Measurements from ENCODE around the gene TSNAX.

- TF ChIP-seq, protein P1, sequence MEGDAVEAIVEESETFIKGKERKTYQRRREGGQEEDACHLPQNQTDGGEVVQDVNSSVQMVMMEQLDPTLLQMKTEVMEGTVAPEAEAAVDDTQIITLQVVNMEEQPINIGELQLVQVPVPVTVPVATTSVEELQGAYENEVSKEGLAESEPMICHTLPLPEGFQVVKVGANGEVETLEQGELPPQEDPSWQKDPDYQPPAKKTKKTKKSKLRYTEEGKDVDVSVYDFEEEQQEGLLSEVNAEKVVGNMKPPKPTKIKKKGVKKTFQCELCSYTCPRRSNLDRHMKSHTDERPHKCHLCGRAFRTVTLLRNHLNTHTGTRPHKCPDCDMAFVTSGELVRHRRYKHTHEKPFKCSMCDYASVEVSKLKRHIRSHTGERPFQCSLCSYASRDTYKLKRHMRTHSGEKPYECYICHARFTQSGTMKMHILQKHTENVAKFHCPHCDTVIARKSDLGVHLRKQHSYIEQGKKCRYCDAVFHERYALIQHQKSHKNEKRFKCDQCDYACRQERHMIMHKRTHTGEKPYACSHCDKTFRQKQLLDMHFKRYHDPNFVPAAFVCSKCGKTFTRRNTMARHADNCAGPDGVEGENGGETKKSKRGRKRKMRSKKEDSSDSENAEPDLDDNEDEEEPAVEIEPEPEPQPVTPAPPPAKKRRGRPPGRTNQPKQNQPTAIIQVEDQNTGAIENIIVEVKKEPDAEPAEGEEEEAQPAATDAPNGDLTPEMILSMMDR (IDR thresholded peaks at IDR 0.05), result no peak
- TF ChIP-seq ZFX (IDR thresholded peaks at IDR 0.05; ENCODE audit: borderline replicate concordance), result no peak
These were observed 35.9 kb downstream of the TSNAX start for GRCh38 chr1:231564373-231564772.

All from 22Rv1 (cell line).